Measurements from ENCODE around the gene VIPAS39.

Gene VIPAS39

DNA sequence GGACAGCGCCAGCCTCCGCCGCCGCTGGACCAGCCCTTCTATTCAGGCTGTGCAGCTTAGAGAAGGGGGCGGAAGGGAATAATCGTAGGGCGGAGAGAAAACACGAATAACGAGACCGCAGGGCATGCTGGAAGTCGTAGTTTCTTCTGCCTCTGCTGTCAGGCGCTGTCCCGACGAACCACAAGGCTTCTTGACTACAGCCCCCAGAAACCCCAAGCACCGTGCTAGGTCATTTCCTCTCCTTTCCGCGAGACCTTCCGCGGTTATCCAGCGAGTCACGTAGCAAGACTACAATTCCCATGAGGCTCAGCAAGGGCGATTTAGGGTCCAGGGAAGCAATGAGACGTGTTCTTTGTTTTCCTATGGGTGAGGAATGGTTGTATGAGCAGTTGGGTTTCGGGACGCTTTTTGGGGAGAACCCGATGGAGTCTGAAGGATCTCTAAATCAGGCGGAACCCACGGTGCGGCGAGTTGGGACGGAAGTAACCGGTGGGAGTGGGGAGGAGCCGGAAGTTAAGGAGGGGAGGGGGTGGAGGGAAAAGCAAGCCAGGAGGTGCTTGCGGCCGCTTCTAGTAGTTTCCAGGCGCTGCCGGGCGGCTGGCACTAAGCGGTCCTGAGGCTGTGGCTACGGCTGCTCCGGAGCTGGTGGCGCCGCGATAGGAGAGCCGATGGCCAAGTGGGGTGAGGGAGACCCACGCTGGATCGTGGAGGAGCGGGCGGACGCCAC lies at the start of gene VIPAS39, which contains the start of gene AHSA1:
Gene VIPAS39, minus strand, starts transcription at position 80 of the 727 bp plus-strand sequence. CDS start 3,499 bp downstream, outside the sequence.
Gene AHSA1, plus strand, starts transcription at position 572 of the 727 bp plus-strand sequence. Its CDS starts 97 bp downstream, at position 669.
- peak; percentile 94 for DNase-seq (ENCODE audit: low read depth)

- DNase-seq (ENCODE audit: low read depth), result no peak
Observed at GRCh38 chr14:77505031-77505430, 47.6 kb upstream of the VIPAS39 start.

GRCh38 chr14:77503138-77503537 lies 45.7 kb upstream of the VIPAS39 start:
- no peak for DNase-seq (ENCODE audit: low read depth)

- DNase-seq (ENCODE audit: low read depth), result no peak
Observed at GRCh38 chr14:77502109-77502782, 44.8 kb upstream of the VIPAS39 start.

GRCh38 chr14:77498984-77499527 lies 41.7 kb upstream of the VIPAS39 start:
- no peak for DNase-seq (ENCODE audit: low read depth)

DNA sequence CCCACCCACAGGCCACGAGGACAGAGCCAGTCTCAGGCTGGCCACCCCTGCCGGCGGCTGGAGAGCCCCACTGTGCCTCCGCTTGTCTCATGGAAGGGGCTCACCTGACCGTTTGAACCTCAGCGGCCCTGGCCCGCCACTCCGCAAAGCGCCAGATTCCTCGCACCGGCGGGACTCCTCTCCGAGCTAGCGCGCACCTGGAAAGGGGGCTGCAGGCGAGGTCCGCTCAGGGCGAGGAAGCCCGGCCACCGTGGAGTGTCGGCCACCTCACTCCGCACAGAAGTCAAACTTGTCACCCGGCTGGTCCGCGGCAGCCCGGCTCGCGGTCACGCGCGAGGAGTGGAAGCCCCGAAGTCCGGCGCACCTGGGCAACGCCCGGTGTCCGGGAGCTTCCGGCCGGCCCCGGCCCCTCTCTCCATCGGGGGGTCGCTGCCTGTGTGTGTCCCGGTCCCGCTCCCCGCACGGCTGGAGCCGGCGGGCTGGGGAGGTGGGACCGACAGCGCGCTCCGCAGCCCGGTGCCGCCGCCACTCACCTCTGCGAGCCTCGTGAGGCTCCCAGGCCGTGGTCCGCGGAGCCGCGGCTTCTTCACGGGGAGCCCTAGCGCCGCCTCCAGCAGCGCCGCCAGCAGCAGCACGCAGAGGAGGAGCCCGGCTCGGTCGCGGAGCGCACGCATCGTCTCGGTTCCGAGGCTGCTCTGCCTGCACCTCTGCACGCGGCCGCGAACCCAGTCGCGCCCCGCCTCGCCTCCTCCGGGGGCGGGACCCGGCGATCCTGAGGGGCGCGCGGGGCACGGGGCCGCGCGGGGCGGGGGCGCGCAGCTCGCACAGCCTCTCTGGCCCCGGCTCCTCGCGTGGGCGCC lies 40.9 kb upstream of the VIPAS39 start, which contains the start of gene ISM2:
Gene ISM2, minus strand, starts transcription at position 697 of the 860 bp plus-strand sequence. Its CDS starts 23 bp downstream, at position 674.
- no peak for DNase-seq (ENCODE audit: low read depth)

DNA sequence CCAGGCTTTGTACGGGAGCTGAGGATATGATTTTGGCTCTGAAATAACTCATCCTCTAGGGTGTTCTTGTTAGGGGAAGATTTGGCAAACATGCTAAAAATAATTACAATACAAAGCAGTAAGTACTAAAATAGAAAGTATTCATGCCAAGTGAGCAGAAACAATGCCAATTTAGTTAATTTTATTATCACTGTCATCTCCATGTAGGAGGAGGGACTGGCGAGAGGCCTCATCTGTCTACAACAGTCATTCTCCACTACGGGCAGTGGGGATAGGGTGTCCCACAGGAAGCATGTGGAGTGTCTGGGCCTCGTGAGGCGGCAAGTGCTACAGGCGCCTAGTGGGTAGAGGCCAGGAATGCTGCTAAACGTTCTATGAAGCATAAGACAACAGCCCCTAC lies 37.9 kb upstream of the VIPAS39 start:
- no peak for DNase-seq (ENCODE audit: low read depth)

DNA sequence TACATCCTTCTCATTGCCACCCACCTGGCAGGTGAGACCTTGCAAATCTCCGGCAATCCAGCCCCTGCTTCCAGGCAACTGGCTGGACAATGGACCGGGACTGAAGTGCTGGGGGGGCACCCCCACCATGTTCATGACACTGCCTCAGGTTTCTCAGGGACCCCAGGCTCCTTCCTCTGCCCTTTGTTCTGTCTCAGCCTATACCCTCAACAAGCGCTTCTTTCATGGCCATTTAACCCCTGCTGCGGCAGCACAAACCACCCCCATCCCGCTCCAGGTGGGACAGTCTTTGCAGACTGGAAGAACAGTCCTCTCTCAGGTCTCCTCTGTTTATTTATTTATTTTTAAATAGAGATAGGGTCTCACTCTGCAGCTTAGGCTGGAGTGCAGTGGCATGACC lies 33.7 kb upstream of the VIPAS39 start:
- DNase-seq (ENCODE audit: low read depth), result no peak

DNA sequence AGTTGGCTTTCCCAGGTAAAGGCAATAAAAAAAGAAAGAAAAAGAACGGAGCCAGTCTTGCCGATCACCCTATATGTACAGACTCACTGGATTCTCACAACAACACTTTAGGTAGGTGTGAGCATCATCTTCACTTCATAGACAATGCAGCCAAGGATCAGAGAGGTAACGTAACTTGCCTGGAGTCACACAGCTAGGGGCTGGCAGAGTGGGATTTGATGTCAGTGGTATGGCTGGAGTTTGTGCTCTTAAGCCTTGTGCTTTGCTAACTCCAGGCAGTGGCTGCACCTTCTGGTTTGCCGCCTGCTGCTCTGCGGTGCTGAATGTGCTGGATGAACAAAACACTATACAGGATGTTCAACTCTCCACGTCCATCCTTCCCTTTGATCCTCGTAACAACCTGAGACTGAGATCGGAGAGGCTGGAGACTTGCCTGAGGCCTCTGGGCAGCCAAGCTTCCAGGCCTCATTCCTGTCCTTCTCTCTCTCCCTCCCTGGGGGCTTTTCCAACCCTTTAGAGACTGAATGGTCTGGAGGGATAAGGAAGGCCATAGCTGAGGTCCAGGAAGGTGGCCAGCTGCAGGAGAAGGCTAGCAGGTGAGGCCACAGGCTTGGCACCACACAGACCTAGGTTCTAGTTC lies 33.1 kb upstream of the VIPAS39 start:
- DNase-seq (ENCODE audit: low read depth), result no peak

DNA sequence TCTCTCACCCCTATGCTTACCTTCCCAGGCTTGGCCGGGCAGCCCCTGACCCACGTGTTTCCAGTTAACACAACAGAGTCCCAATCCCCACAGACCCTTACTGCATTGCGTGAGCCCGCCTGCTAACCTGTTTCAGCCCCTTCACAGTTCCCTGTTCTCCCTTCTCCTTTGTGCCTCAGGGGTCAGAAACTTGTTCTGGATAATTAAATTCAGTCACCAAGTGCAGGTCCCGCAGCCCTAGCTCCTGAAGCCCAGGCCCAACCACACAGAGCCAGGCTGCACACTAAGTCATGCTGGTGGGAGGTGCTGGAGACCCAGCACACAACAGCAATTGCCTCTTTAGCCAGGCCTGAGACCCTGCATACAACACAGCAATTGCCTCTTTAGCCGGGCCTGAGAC lies 31.6 kb upstream of the VIPAS39 start:
- no peak for DNase-seq (ENCODE audit: low read depth)

- no peak for DNase-seq (ENCODE audit: low read depth)
Observed at GRCh38 chr14:77488558-77488957, 31.2 kb upstream of the VIPAS39 start.

GRCh38 chr14:77485901-77486678 lies 28.7 kb upstream of the VIPAS39 start:
- no peak for DNase-seq (ENCODE audit: low read depth)

DNA sequence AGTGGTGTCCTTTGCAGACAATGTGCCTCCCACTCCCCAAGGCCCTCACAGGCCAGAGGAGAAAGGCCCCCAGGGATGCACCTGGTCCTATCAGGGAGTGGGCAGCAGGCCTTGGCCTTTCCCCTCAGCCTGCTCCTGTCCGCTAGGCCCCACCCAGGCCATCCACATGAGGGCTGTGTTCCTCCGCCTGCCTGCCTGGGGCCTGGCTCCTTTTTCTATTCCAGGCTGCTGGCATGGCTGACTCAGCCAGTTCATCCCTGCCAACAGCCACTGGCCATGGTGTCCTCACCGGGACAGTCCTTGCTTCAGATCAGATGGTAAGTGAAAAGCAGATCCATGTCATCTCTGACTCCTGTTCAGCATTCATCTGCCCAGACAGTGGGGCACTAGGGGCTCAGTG lies 27.9 kb upstream of the VIPAS39 start:
- DNase-seq (ENCODE audit: low read depth), result no peak

DNA sequence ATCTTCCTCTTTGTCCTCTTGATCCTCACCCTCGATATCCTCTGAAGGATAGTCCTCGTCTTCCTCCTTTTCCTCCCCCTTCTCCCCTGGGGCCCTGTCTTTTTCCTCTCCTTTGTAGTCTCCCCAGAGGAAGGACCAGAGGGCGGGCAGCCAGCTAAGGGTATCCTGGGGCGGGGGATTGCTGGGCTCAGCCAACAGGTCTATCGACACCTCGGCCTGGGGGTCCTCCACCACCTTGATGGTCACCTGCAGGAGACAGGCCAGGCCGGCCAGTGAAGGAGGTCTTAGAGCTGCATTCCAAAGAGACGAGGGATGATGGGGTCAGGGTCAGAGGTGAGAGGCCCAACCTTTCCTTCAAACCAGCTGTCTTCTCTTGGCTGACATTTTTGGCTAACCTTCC lies 25.0 kb upstream of the VIPAS39 start:
- DNase-seq (ENCODE audit: low read depth), result no peak

DNA sequence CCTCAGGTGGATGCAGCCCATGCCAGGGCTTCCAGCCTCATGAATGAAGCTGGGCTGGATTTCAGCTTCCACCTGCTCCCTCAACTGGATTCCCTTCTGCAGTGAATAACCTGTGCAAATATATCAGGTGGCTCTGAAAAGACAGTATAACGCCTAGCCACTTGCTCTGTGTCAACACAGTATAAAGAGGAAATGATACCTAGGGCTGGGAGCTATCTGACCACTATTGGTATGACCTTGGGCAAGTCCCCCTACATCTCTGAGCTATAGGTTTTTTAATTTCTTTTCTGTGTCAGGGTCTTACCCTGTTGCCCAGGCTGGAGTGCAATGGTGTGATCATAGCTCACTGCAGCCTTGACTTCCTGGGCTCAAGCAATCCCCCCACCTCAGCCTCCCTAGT lies 21.4 kb upstream of the VIPAS39 start:
- DNase-seq (ENCODE audit: low read depth), result no peak

DNA sequence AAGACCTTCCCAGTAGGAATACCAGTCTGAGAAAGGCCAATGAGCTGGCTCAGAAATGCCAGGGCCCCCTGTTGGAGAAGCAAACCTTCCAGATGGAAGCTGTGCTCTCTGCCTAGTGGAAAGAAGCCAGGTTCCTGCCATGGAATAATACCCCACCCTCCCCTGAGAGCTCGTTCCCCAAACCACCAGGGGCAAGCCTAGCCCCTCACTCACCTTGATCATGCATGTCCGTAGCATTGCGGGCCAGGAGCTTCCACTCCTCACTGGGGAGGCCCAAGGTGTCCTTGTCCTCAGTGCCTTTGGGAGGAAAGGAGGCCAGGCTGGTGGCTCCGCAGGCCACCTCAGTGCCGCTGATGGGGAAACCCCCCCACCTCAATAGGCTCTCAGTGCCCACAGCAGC lies 20.6 kb upstream of the VIPAS39 start:
- DNase-seq (ENCODE audit: low read depth), result no peak

DNA sequence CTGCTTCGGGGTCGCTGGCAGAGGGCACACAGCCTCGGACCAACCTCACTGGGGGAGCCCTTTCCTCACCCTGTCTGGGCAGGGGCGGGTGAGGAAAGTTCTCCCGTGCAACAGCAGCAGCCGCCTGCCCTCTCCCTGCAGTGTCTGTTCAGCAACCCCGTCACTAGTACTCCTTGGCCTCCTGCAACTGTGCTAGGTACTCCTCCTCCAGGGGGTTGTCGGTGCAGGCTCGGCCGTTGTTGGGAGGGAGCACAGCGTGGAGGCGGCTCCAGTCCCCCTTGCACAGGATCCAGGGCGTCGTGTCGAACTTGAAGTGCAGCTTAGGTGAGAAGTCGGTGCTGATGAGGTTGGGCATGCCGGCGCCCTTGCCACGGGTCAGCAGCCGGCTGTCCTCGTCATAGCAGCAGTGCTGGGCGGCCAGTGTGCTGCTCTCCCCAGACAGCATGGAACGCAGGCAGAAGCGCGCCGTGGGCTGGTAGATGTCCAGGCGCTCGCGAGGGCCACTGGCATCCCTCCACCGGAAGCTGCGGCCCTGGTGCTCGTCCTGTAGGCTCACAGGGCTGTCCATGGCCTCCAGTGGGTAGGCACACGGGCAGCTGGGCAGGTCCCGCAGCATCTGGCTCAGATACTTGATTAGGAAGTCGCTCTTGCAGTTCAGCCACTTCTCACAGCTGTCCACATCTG lies 18.2 kb upstream of the VIPAS39 start:
- DNase-seq (ENCODE audit: low read depth), result no peak

DNA sequence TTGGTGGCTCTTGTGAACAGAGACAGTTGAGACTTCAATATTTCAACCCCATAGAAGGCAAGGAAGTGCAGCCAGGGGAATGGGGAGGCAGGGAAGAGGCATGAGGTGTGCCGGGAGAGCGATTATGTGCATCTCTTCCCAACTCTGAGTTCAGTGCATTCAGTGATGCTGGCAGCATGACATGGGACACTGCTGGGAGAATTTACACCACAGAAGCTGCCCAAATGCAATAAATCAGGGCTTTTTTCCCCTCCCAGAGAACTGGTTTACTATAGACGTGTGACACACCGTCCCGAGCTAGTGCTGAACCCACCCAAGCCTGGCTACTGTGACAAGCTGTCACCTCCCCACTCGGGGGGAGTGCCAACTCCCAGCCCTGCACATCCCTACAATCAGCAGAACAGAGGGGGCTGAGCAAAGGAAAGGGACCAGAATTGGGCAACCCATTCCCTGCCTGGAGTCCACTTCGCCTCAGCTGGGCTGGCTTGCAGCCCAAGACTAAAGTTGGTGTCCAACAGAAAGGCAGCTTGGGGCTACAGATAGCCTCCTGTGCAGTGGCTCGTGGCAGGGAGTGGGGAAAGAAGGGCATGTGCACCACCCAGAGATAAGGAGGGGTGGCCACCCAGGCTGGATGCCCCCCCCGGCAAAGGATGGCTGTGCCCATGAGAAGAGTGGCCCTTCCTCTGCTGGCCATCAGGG lies 17.2 kb upstream of the VIPAS39 start:
- no peak for DNase-seq (ENCODE audit: low read depth)

- DNase-seq (ENCODE audit: low read depth), result no peak
Observed at GRCh38 chr14:77473921-77474320, 16.5 kb upstream of the VIPAS39 start.
